T47D (cell line): ENCODE measurements around the gene PPP1R14D.

Experiments
- DNase-seq, 2 experiments: peaks; one replicate each; pipeline versions ENCODE4 v3.0.0 to v3.0.0-alpha.2; 2011 to 2012; ENCODE audit warnings: low read depth in 1 of 2, low spot score in 1 of 2
- JUND ChIP-seq: IDR thresholded peaks from 2 replicates; pipeline ENCODE4 v1.6.1; 2012; ENCODE audit warnings: low read depth
- in situ Hi-C: cut with HindIII; loops from 2 replicates; pipeline ENCODE4 v1.10.0; 2016; ENCODE audit warnings: low sequenced_read_pairs, low pct_unique_long_range_greater_than_20kb

Gene PPP1R14D

GRCh38 chr15:40785164-40785563 is 43.3 kb downstream of the PPP1R14D start:
- in situ Hi-C loops, result no loop called here
- no peak for TF ChIP-seq JUND
- DNase-seq, result peak in 1 of 2 experiments; percentile 52

DNA sequence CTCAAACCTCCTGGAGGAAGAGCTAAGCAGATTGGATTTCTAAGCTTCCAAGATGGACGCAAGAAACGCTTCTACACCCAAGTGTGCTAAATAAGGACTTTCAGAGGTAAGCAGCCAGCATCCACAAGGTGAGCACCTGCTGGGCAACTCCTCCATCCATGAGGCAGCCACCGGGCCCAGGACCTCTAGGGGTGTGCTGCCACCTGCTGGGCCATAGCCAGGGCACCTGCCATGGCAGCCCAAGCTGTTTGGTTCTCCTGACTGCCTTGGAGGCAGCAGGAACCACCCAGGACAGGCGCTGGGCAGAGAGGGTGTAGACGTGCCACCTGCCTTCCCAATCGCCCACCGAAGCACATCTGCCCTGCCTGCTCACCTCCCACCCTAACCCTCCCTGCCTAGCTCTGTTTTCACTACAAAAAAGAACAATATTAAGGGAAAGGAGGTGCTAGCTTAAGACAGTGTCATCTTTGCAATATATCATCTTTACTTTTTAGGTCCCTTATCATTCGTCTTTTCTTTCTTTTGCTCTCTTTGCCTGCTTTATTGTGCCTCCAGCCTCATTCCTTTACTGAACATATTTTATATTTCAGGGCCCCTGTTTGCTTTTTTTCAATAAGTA is 45.8 kb downstream of the PPP1R14D start:
- in situ Hi-C loops, result no loop called here

DNA sequence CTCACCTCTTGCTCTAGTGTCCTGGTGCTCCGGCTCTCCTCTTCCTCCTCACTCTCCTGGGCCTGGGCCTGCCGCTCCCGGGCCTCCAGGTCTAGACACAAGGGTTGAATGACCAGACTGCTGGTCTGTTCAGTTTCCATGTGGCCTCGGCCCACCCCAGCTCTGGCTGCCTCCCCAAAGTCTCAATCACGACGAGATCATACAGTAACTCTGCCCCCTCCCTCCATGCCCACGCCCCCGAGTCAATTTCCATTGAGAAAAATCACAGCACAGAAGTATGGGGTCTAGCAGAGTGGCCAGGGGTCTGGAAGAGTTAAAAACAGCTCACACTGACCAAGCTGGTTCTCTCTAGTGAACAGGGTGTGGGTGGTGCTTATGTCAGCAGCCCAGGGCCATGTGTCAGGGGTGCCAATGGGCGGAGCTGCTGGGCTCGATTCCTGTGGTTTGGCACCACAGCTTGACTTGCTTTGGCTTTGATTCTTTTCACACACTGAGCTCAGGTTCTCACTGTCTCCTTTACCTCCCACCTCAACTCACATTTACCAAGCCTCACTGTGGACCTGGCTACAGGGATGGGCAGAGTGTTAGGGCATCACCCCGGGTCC is 51.9 kb downstream of the PPP1R14D start:
- in situ Hi-C loops, result no loop called here
- peak; percentile 33; the same call in 1 of the 2 replicates for TF ChIP-seq JUND
- DNase-seq, result peak; percentile 77 to 98

More for the DNA sequence above, 45.8 kb downstream of the PPP1R14D start:
- peak in 1 of 2 experiments; percentile 91 for DNase-seq
- TF ChIP-seq JUND, result no peak

- DNase-seq, result peak in 1 of 2 experiments; percentile 41
- no peak for TF ChIP-seq JUND
- in situ Hi-C loops, result no loop called here
Observed at GRCh38 chr15:40775740-40776536, 52.6 kb downstream of the PPP1R14D start.

GRCh38 chr15:40775007-40775406 is 53.5 kb downstream of the PPP1R14D start:
- TF ChIP-seq JUND, result no peak
- in situ Hi-C loops, result no loop called here
- DNase-seq, result no peak

DNA sequence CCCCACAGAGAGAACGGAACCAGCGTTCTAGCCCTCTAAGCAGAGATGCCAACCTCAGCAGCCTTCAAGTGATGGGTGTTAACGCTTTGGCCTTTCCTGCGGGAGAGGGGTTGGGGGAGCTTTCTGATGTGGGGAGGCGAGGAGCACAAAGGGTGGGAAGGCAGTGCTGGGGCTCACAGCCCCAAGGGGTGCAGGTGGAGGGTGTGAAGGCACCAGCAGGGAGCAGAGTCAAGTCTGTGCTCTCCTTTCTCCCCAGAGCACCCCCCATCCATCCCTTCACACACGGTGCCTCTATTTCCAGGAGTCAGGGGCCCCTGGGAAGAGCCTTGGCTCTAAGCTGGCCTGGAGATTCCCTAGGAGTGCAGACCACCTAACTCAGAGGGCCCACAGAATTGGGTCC is 54.6 kb downstream of the PPP1R14D start:
- in situ Hi-C loops, result no loop called here
- TF ChIP-seq JUND, result no peak

GRCh38 chr15:40773496-40773895 is 55.0 kb downstream of the PPP1R14D start:
- TF ChIP-seq JUND, result no peak
- no peak for DNase-seq
- in situ Hi-C loops, result no loop called here

More for the DNA sequence above, 54.6 kb downstream of the PPP1R14D start:
- DNase-seq, result no peak

DNA sequence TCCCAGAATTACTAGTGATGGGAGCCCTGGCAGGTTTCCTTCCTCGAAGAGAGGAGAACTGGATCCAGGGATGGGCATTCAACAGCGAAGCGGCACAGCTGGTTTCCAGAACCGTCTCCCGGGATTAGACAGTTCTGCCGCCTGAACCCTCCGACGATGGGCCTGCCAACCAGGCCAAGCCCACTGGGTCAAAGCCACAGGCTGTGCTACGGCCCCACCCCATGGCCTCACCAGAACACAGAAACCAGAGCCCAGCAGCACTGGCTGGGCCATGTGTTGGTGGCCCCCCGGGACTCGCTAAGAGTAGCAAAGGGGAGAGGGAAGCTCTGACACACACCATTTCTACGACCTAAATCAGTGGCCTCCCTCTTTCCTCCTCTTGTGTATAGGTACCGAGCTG is 56.5 kb downstream of the PPP1R14D start:
- in situ Hi-C loops, result no loop called here
- DNase-seq, result no peak
- TF ChIP-seq JUND, result no peak

DNA sequence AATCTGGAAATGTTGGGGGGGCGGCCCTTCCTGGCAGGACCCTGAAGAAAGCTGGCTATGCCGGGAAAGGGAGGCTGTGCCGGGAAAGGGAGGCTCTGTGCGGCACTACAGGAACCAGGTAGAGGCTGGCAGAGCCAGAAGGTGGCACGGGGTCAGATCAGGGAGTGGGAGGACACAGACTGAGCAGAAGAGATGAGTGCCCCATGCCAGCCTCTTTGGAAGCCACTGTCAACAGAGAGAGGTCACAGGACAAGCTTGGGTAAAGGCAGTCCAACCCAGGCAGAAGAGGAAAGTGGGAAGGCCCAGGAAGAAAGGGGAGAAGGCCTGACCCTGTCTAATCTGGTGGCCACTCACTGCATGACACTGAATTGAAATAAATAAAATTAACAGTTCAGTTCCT is 57.3 kb downstream of the PPP1R14D start:
- TF ChIP-seq JUND, result no peak
- in situ Hi-C loops, result no loop called here
- DNase-seq, result no peak

DNA sequence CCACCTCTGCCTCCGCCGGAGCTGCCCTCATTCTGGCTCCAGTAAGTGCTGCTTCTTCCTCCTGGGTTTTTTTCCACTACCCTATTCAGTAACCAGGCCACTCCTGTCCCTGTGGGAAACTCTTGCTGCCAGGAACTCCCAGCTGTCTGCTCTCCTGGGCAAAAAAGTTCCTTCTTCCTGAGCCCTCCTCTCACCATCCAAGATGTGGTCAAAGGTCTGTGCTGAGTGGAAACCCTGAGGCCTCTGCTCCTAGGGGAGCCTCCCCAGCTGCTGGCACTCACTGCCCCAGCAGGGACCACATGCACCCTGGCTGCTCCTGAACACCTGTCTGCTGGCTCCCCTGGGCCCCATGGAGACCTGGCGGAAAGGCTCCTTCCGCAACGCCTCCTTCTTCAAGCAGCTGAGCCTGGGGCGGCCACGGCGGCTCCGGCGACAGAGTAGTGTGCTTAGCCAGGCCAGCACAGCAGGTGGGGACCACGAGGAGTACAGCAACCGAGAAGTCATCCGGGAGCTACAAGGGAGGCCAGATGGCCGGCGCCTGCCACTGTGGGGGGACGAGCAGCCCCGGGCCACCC is 58.3 kb downstream of the PPP1R14D start:
- no peak for TF ChIP-seq JUND
- no peak for DNase-seq
- in situ Hi-C loops, result no loop called here

DNA sequence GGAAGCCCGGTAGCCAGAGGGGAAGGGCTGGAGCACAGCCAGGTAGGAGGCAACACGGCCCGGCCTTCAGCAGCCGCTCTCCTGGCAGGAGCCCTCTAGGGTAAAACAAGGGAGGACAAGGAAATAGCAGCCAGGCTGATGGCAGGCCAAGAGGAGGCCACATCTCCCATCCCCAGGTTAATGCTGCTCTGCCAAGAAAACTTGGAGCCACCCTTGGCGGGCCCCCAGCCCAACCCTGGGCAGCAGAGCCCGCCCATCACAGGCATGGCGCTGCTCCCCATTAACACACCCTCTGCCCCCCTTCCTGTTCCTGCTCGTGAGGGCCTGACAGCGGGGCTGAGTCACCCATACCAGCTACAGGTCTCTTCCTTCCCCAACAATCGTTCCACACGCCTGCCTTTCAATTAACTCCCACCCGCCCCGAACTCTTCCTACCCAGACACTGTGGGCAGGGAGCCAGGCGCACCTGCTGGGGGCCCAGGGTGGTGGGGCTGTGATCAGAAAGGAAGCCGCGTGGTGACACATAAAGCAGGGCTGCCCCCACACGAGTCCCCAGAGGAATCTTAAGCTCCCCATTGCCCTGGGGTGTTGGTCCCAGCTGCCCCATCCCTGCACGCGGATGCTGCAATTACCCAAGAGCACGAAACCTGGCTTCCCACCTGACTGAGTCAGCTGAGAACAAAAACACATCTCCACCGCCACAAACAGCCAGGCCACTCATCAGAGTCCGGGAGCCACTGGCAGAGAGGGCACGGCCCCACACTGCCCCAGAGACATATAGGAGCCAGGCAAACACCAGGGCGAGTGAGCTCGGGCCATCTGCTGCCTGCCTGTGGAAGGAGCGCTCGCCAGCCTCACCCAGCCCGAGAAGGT is 59.0 kb downstream of the PPP1R14D start, which contains the start of gene C15orf62:
Gene C15orf62, plus strand, starts transcription at position 707 of the 873 bp plus-strand sequence. CDS start 516 bp downstream, outside the sequence.
- TF ChIP-seq JUND, result no peak
- in situ Hi-C loops, result no loop called here
- DNase-seq, result no peak
